ENCODE measurements around the gene NUP98. TPM values are rescaled to one million over a fixed set of nuclear protein-coding genes. Genes with fewer than 3 reads are reported as not detected.
A peak's percentile ranks its signal among the peaks of the same experiment; 100 is the strongest.

The NUP98 gene
- total and polyA plus RNA-seq, 2 of the 13 experiments (the other 11 are each of a cell fraction or from before 2014, with no cell fraction given): 76.6 to 85.3 TPM

- DNase-seq (ENCODE audit: low spot score) (no peak), FAIRE-seq (no peak), ATAC-seq (no peak)
- CTCF ChIA-PET (ENCODE audit: low intra/inter-chr PET ratio, low total read pairs): no interaction called here
- no TSS peak for BruUV-seq (replicated peaks)
- Histone ChIP-seq H3K9ac (ENCODE audit: insufficient read depth, low read depth, low read length) (no peak overlapping the region), H3K36me3 (replicated peaks in 1 of 2; ENCODE audit: control insufficient read depth in 1 of 2, insufficient read depth in 2 of 2, low read length in 2 of 2) (peaks cover 8 to 37% of the 10 kb centered on the region in 2 experiments; a peak in 4 of 5 replicates), H3K27ac (ENCODE audit: extremely low read length, insufficient read depth, low read length) (no peak overlapping the region), H3K9me3 (ENCODE audit: low read length) (no peaks in the 10 kb centered on the region), H3K4me2 (ENCODE audit: low read depth, low read length) (no peak overlapping the region), H3K4me1 (ENCODE audit: insufficient read depth, low read length) (peaks cover 10% of the 10 kb centered on the region), H3K27me3 (ENCODE audit: control insufficient read depth in 1 of 2, insufficient read depth in 2 of 2, low read length in 2 of 2) (no peaks in the 10 kb centered on the region), H2AFZ (ENCODE audit: low read length) (no peak overlapping the region), H3K4me3 (replicated peaks in 1 of 3; ENCODE audit: insufficient read depth in 1 of 3, low read depth in 2 of 3, low read length in 3 of 3) (no peak overlapping the region), H4K20me1 (ENCODE audit: insufficient read depth, low read length) (peaks cover 3% of the 10 kb centered on the region), H3K79me2 (ENCODE audit: insufficient read depth, low read length) (peaks cover 6% of the 10 kb centered on the region)
- POLR2A ChIA-PET: interaction anchor here (0.9 kb wide), 1 partner anchor 20 kb away, joined by 4 read pairs; no protein-coding TSS in a partner anchor
- intact Hi-C loops (cut with micrococcal nuclease; ENCODE audit: unreplicated experiment) (no loop called here), in situ Hi-C loops (cut with HindIII; ENCODE audit: extremely low pct_ligation_motif_present, low pct_unique_long_range_greater_than_20kb) (no loop called here)
- WGBS (ENCODE audit: low lambda C conversion rate): 97% methylated on average over 35 of the region's 35 CpGs
- no peak for TF ChIP-seq ZNF335 (CRISPR knock-in tag; IDR thresholded peaks at IDR 0.05)
- TF ChIP-seq FOXJ3 (CRISPR knock-in tag; IDR thresholded peaks at IDR 0.05; ENCODE audit: borderline replicate concordance): no peak
- TF ChIP-seq CHD4 (IDR thresholded peaks at IDR 0.05; ENCODE audit: borderline replicate concordance, low read length): no peak
- TF ChIP-seq FOXA3 (CRISPR knock-in tag; IDR thresholded peaks at IDR 0.05): no peak
- 0 out of 2 replicates have a peak, but pooled peaks have one; percentile 41 for TF ChIP-seq RBFOX2 (IDR thresholded peaks at IDR 0.05; ENCODE audit: low read depth, low read length)
- TF ChIP-seq RARG (CRISPR knock-in tag; IDR thresholded peaks at IDR 0.05; ENCODE audit: low read depth): no peak
- TF ChIP-seq EEA1 (CRISPR knock-in tag; IDR thresholded peaks at IDR 0.05; ENCODE audit: borderline replicate concordance): no peak
- TF ChIP-seq ZNF775 (CRISPR knock-in tag; IDR thresholded peaks at IDR 0.05; ENCODE audit: borderline replicate concordance): no peak
- TF ChIP-seq ZBTB7A (CRISPR knock-in tag; IDR thresholded peaks at IDR 0.05): no peak
- no peak for TF ChIP-seq ZNF235 (CRISPR knock-in tag; IDR thresholded peaks at IDR 0.05; ENCODE audit: borderline replicate concordance)
- no peak for TF ChIP-seq ATF4 (CRISPR knock-in tag; IDR thresholded peaks at IDR 0.05)
- TF ChIP-seq HNF4G (IDR thresholded peaks at IDR 0.05; ENCODE audit: borderline replicate concordance, low read depth, low read length): no peak
- TF ChIP-seq HNF4G (CRISPR knock-in tag; IDR thresholded peaks at IDR 0.05; ENCODE audit: borderline replicate concordance, low read depth): no peak
- TF ChIP-seq HMGXB3 (CRISPR knock-in tag; IDR thresholded peaks at IDR 0.05; ENCODE audit: borderline replicate concordance): no peak
- TF ChIP-seq, protein P1, sequence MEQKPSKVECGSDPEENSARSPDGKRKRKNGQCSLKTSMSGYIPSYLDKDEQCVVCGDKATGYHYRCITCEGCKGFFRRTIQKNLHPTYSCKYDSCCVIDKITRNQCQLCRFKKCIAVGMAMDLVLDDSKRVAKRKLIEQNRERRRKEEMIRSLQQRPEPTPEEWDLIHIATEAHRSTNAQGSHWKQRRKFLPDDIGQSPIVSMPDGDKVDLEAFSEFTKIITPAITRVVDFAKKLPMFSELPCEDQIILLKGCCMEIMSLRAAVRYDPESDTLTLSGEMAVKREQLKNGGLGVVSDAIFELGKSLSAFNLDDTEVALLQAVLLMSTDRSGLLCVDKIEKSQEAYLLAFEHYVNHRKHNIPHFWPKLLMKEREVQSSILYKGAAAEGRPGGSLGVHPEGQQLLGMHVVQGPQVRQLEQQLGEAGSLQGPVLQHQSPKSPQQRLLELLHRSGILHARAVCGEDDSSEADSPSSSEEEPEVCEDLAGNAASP (CRISPR knock-in tag; IDR thresholded peaks at IDR 0.05; ENCODE audit: borderline replicate concordance): no peak
- no peak for TF ChIP-seq ZNF383 (CRISPR knock-in tag; IDR thresholded peaks at IDR 0.05; ENCODE audit: borderline replicate concordance)
These were observed 30.3 kb upstream of the NUP98 start for GRCh38 chr11:3827434-3828186.
